ENCODE data around the gene HPS3.
A peak's percentile ranks its signal among the peaks of the same experiment; 100 is the strongest.
"Not testable (repeated sequence)": the region's sequence is repeated elsewhere in the genome, so short reads cannot be mapped to it uniquely, and the experiment has no call there.

The HPS3 gene

GRCh38 chr3:149129326-149130205 lies at the start of gene HPS3:
TSS of gene HPS3 (plus strand) at chr3:149129638. CDS start at chr3:149129724, 86 bp downstream.
- peak; percentile 78 for DNase-seq

- no peak for DNase-seq
Observed at GRCh38 chr3:149080011-149080698, 49.3 kb upstream of the HPS3 start.

DNA sequence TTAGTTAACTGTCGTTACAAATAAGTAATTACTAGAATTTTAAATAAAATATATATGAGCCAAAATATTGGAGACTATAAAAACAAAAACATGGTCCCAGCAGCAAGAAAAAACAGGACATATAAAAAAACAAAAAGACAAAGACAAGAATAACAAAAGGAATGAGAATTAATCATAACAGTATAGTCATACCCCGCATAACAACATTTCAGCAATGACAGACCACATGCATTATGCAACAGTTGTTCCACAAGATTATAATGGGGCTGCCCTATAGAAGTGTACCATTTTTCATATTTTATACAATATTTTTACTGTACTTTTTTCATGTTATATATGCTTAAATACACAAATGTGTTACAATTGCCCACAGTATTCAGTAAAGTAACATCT lies 48.7 kb upstream of the HPS3 start:
- no peak for DNase-seq

DNA sequence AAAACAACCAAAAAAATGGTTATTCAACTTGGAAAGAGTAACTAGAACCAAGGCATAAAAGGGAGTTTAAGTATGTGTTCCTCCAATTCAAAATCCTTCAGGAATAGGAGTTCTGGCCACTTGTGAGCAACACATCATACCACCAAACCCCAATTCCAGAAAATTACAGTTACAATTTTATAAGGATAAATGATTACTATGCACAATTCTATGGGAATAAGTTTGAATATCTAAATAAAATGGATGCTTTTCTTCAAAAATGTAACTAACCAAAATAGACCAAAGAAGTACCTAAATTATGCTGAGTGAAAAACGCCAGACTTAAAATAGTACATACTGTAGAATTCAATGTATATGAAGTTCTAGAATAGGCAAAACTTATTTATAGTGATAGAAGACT lies 47.7 kb upstream of the HPS3 start:
- DNase-seq, result no peak

DNA sequence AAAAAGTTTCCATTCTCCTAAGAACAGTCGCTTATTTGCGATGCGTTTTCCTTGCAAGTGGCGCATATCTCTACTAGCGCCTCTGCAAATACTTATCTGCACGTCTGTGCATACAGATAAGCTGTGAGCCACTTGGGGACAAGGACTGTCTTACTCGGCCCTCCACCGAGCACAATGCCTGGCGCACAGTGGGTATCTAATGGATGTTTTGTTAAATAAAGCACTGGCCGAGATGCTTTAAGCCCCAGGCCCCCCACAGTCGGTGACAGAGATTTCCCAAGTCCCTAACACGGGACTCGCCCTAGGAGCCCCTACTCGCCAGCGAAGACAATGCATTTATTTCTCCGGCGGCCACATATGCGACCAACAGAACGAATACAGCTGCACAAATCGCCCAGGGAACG lies 43.6 kb upstream of the HPS3 start:
- DNase-seq, result no peak

DNA sequence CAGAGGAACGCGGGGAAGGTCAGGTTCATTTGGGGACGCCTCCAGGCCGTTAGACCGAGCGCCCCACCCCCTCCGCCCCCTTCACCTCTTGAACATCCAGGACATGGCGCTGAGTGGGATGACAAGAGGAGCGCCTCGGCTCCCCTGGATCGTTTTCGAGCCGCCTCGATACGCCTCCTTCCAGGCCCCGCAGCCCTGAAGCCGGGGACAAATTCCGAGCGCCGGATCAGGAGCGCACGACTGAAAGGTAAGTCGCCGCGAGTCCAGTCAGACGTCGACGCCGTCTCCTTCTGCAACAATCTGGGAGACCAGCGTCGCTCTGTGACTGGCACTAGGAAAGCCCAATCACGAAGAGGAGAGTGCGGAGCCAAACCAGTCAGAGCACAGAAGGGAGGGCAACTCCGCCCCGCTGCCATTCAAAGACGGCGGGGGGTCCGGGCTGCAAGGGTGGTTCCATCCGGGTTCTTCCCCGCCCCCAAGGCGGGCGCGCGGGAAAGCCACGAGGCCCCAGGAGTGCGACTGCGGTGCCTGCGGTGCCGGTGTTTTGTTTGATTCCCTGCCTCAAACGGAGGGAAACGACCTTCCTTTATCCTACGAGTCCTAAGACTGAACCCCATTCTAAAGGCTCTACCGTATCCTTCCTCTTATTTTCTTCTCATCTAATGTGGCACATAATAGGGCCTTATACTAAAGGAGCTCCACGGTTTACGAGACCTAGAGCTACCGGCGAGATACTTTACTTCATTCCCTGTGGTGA lies 43.0 kb upstream of the HPS3 start, which contains the start of gene HLTF:
Gene HLTF (minus strand): TSS at position 302 of the 757 bp plus-strand sequence. CDS start 197 bp downstream, at position 105.
- DNase-seq, result peak; percentile 89

GRCh38 chr3:149087208-149087607 lies 42.2 kb upstream of the HPS3 start:
- DNase-seq, result no peak

DNA sequence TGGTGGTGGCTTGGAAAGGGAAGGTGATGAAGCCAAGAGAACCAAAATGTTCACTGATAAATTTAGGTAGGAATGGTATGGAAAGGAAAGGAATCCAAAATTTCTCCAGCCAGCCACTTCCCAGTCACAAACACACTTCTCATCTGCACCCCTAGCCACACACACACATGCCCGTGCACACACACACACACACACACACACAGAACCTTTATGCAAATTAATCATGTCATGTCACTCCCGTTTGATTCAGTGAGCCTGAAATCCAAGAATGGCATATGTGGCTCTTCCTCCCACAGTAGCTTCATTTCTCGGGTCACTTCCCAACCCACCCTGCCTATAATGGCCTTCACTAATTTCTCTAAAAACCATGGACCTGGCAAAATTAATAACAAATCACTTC lies 40.0 kb upstream of the HPS3 start:
- no peak for DNase-seq

GRCh38 chr3:149090461-149090860 lies 39.0 kb upstream of the HPS3 start:
- DNase-seq, result no peak

DNA sequence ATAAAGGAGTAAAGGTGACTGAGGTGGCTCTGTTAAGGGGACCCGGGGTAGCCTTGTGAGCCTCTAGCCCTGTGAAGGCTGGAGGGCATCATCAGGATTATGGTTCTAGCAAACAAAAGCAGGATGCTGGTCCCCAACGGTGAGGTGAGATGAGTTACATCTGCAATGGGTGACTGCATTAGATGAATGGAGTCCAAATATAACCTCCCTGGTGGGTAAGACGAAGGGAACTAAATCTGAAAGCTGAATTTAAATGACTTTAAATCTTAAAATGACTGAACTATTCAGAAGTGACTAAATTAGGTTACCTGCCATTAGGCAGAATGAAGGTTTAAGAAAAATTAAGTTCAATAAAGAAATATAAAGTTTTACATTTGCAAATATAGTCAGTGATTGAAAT lies 38.5 kb upstream of the HPS3 start:
- DNase-seq, result no peak

DNA sequence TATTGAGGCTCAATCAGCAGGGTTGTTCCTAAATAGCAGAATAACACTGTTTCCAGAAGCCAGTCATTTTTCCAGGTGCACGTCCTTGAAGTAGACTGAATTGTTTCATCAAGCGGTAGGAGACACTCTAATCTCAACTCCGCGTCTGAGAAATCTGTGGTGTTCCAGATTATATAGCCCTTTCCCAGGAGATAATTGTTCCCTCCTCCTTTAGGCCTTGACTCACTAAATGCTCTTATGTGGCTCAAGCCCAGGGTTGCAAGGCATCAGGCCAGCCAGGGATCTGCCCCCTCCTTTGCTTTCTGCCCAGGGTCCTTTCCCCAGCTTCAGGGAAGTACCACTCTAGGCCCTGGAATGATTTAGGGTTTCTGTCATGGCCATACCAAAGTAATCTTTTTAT lies 37.5 kb upstream of the HPS3 start:
- DNase-seq, result no peak

DNA sequence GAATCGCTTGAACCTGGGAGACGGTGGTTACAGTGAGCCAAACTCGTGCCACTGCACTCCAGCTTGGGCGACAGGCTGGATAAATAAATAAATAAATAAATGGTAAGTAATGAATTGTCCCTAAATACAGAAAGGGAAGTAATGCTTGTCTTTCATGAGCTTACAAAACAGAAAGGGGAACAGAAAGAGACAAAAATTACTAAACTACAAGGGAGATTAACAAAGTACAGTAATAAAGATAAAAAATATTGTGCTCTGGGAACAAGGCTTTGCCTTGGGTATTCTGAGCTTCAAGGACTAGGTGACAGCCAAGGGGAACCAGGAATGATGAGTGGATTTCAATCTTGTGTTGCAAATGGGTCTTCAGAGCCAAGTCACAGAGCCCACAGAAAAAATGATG lies 34.0 kb upstream of the HPS3 start:
- DNase-seq, result no peak

DNA sequence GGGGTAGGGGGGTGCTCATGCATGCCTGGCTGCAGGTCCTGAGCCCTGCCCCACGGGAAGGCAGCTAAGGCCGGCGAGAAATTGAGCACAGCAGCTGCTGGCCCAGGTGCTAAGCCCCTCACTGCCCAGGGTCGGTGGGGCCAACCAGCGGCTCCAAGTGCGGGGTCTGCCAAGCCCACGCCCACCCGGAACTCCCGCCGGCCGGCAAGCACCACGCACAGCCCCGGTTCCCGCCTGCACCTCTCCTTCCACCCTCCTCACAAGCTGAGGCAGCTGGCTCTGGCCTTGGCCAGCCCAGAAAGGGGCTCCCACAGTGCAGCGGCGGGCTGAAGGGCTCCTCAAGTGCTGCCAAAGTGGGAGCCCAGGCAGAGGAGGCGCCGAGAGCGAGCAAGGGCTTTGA lies 31.5 kb upstream of the HPS3 start:
- DNase-seq, result not testable (repeated sequence)

DNA sequence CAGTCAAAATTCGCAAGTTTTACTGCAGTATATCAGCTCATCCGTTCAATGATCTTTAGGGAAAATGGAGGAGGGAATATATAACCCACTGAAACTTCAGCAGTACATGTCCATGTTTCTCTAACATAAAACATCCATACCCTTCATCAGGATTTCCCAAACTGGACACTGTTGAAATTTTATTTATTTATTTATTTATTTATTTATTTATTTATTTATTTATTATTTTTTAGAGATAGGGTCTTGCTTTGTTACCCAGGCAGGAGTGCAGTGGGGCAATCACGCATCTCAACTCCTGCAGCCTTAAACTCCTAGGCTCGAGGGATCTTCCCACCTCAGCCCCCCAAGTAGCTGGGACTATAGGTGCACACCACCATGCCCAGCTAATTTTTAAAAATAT lies 28.3 kb upstream of the HPS3 start:
- DNase-seq, result no peak

GRCh38 chr3:149101641-149102040 lies 27.8 kb upstream of the HPS3 start:
- no peak for DNase-seq

DNA sequence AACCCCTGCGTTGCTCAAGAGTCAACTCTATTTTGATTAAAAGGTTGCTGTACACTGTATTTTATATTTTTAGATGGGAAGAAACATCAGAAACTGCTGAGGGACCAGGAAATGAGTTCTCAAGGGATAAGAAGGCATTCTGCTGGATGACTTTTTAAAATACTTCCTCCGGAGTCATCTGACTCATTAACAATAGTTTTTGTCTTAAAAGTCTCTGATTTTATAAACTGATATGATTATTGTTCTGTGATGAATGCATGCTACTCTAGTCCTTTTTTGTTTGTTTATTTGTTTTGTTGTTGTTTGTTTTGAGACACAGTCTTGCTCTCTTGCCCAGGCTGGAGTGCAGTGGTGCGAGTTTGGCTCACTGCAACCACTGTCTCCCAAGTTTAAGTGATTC lies 25.0 kb upstream of the HPS3 start:
- DNase-seq, result no peak

GRCh38 chr3:149114458-149114857 lies 15.0 kb upstream of the HPS3 start:
- DNase-seq, result no peak

GRCh38 chr3:149115114-149115513 lies 14.3 kb upstream of the HPS3 start:
- DNase-seq, result no peak

DNA sequence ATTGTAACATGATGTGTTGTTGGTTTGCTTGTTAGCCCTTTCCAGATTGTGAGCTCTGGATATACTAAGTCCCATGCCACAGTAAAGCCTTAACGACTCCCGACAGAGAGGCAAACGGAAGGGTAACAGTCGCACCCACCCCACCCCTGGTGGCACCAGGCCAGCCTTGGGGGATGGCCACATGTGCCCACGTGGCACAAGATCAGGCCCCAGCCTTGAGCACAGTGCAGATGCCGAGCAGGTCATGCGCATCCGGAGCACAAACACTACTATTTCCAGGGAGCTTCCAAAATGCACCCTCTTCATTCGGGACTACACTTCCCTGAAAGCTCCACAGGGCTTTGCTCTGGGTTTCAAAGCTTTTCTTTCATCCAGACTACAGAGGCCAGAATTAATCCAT lies 10.7 kb upstream of the HPS3 start:
- no peak for DNase-seq

DNA sequence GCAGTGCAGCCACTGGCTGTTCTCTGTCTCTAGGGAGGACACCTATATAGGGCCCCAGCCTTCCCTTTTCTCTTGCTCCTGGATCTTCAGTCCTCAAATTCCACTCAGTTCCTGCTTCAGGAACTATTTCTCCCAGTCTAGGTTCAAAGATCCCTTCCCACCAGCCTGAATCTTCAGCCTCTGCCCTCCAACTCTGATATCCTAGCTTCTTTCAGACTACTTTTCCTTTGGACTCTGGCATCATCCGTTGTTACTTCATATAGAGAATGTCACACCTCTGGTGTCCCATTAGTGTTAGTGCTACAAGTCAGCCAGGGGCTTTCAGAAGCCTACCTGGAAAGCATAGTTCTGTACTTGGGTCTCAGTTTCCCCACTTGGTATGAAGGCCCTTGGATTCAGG lies 10.0 kb upstream of the HPS3 start:
- no peak for DNase-seq

GRCh38 chr3:149120051-149120972 lies 9.1 kb upstream of the HPS3 start:
- DNase-seq, result peak; percentile 48

All from KG1 (cell line).